ENCODE measurements around the gene PTPN14.
"Not testable (repeated sequence)": the region's sequence is repeated elsewhere in the genome, so short reads cannot be mapped to it uniquely, and the experiment has no call there.

PTPN14 gene

DNA sequence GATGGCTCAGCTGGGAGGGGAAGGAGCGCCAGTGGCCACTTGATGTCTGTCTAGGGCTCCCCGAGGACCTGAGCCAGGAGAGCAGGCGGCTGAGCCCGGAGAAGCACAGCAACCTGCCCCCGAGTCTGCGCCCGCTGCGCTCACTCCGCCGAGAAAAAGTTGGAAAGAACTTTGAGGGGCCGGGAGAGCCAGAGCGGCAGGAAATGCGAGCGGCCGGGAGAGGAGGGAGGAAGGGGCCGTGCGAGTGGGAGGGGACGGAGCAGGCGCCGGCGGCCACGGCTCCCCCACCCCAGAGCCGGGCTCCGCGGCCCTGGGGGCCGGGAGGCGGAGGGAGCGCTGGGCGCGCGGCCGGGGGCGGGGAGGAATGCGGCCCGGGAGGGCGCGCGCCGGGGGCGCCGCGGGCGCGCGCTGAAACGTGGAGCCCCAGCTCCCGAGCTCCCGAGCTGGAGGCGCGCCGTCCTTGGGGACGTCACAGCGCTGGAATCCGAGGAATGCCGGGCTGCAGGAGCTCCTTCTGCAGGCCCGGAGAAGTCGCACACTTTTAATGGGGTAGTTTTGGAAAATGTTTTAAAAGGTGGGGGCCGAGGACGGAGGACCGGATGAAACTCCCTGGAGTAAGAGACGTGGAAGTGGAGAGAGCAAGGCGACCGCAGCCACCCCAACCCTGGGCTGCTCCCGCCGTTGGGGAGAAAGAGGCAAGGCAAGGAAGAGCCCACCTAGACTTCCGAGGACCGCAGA lies at the start of gene PTPN14:
PTPN14 (minus strand) TSS at position 167 of the 738 bp plus-strand sequence. CDS start 86,799 bp downstream, outside the sequence.
- DNase-seq (ENCODE audit: low spot score): peak; percentile 94

DNA sequence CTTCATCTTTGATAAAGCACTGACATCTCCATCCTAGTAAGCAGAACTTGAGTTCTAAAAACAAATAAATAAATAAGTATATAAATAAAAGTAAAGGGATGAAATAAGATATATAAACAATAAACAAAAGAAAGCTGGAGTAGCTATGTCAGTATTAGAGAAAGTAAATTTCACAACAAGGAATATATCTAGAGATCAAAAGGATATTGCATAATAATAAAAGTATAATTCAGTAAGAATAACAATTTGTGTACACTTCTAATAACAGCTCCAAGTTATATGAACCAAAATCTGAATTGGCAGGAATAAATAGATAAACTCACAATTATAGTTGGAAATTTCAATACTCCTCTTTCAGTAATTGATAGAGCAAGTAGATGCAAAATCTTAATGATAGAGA lies 41.8 kb upstream of the PTPN14 start:
- no peak for DNase-seq (ENCODE audit: low spot score)

DNA sequence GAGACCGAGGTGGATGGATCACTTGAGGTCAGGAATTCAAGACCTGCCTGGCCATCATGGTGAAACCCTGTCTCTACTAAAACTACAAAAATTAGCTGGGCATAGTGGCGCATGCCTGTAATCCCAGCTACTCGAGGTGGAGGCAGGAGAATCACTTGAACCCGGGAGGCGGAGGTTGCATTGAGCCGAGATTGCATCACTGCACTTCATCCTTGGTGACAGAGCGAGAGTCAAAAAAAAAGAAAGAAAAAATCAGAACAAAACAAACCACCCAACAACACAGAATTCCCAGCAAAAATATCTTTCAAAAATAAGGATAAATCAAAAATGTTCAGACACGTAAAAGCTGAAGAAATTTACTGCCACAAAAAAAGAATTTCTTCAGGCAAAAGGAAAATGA lies 40.5 kb upstream of the PTPN14 start:
- not testable (repeated sequence) for DNase-seq (ENCODE audit: low spot score)

DNA sequence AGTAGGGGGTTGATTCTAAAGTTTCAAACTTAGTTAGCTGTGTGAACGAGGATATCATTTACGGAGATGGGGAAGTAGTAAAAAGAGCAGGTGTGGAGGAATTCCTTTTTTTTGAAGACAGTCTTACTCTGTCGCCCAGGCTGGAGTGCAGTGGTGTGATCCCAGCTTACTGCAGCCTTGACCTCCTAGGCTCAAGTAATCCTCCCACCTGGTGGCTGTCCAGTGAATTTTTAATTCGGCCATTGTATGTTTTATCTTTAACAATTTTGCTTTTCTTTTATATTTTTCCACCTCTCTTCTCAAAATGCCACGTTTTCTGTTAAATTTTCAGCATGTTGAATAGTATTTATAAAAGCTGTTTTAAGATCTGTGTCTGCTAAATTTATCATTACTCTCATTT lies 39.3 kb upstream of the PTPN14 start:
- no peak for DNase-seq (ENCODE audit: low spot score)

DNA sequence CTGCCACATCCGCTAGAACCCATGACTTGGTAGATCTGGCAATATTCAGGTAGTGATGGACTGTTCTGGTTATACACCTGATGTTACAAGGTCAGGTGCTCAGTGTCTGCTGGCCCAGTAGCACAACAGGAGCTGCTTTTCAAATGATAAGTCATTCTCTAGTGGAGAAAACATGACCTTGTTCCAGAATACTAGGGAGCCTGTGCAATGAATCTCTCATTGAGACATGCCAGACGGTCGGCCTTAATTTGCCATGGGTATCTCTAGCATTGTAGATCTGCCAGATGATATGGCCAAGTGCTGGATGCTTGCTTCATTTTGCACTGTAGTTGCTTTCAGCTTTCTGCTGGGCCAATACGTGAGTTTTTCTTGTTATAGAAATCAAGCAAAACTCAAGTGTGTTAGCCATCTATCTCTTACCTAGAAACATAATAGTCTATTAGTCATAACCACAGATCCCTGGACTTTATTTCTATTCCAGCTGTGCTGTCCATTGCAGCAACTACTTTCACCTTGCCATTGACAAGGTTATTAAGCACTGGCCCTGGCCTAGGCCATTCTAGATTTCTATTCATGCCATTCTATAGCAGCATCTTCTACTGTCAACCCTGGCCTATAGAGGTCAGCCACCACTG lies 37.7 kb upstream of the PTPN14 start:
- DNase-seq (ENCODE audit: low spot score): no peak

DNA sequence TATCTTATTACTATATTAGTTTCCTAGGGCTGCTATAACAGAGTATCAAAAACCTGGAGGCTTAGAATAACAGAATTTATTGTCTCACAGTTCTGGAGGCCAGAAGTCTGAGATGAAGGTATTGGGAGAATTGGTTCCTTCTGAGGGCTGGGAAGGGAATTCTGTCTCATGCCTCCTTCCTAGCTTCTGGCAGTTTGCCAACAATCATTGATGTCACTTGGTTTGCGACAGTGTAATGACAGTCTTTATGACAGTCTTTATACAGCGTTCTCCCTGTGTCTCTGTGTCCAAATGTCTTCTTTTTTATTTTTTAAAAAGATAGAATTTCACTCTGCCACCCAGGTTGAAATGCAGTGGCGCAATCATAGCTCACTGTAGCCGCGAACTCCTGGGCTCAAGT lies 35.8 kb upstream of the PTPN14 start:
- DNase-seq (ENCODE audit: low spot score): no peak

DNA sequence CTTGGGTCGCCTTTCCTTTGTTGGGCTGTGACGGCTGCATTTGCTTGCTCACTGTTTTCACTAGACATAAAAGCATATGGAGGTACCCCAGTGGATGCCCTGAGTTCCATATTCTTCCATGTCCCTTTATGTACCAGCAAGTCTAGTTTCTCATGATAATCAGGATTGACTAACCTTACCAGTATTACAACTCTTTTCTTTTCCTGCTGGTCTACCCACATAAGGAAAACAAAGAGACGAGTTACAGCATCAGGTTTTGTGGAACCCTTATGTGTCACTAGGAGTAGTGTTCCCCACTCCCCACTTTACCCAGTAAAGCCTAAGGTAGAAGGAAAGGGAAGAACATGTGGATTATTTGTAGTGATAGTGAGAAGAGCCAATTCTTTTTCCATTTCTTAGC lies 35.2 kb upstream of the PTPN14 start:
- DNase-seq (ENCODE audit: low spot score): no peak

DNA sequence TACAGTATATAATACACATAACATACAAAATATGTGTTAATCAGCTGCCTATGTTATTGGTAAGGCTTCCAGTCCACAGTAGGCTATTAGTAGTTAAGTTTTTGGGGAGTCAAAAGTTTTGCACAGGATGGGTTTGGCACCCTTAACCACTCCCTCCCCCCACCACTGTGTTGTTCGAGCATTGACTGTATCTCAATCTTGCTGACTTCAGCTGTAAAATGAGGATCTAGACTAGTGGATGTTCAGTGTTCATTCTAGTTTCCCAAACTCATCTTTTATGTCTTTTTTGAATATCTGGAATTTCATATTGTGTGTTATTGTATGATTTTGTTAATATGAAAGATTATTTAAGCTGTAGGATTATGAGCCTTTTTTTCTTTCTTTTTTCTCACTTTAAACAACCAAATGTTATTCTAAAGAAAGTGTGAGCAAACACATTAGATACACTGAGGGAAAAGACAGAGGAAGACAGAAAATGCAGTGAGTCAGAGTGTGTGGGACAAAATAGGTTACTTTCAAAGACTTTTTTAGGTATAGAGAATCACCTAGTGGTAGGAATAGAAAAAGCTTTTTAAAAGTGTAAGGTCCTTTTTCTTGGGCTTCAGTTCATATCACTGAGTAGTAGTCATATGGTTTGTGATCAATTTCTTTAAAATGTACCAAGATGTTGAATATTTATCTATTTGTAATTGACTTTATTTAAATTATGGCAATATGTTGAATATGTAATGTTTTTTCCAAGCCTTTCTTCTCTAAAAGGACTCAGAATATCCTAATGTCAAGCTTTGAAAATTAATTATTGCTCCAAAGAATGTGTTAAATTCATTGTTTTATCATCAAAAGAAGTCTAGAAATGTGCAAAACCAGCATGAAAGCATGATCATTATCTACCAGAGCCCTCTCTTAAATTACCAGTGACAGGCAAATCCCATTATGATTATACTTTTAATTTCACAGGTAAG lies 33.7 kb upstream of the PTPN14 start:
- DNase-seq (ENCODE audit: low spot score): peak; percentile 83

DNA sequence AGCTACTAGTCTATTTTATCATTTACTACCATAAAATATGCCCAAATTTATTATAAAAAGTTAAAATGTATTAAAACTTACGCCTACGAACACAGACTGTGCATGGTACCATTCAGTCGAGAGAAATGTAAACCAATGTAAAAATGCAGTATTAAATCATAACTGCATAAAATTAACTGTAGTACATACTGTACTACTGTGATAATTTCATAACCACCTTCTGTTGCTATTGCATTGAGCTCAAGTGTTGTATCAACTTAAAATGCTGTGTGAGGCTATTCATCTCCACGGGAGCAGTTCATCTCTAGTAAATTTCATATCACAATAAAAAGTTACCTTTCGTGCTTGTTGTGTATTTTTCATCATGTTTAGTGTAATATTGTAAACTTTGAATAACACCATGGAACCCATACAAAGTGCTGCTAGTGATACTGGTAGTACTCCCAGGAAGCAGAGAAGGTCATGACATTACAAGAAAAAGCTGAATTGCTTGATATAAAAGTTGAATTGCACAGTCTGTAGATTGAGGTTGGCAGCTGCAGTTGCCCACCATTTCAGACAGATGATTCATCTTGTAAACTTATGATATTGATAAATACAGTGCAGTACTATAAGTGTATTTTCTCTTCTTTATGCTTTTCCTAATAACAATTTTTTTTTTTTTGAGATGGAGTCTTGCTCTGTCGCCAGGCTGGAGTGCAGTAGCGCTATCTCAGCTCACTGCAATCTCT lies 32.6 kb upstream of the PTPN14 start:
- no peak for DNase-seq (ENCODE audit: low spot score)

DNA sequence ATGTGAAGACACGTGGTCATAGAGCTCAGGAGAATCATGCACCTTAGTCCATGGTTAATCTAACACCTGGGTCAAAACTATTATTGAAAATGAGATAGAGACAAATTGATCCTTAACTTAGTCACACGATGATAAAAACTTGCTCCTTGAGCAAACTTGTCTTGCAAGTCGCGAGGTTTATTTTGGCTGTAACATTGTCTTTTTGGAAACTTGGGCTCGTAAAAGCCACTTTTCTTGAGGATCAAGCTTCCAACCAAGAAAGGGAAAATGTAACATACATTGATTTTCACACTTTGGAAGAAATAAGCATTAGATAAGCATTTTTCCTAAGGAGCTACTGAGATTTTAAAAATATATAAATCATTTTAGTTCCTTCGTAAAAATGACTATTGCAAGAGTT lies 31.7 kb upstream of the PTPN14 start:
- DNase-seq (ENCODE audit: low spot score): no peak

DNA sequence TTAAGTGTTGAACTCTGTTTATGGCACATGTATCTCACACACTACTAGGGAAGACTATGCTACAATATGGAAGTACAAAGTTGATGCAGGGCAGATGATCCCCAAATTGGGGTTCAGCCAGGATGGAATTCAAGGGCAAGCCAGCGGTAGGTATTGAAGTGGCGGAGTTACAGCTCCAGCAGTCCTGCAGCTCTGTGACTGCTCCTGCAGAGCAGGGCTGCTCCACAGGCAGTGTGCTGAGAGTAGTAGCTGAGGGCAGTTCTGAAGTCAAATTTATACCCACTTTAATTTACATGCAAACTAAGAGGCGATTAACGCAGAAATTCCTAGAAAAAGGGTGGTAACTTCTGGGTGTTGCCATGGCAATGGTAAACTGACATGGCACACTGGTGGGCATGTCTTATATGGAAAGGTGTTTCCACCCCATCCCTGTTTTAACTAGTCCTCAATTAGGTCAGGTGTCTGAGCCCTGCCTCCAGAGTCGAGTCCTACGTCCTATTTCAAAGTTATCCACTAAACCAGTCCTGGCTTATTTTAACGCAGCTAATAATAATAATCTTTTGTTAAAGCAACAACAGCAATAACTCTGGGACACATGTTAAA lies 31.0 kb upstream of the PTPN14 start:
- DNase-seq (ENCODE audit: low spot score): no peak

DNA sequence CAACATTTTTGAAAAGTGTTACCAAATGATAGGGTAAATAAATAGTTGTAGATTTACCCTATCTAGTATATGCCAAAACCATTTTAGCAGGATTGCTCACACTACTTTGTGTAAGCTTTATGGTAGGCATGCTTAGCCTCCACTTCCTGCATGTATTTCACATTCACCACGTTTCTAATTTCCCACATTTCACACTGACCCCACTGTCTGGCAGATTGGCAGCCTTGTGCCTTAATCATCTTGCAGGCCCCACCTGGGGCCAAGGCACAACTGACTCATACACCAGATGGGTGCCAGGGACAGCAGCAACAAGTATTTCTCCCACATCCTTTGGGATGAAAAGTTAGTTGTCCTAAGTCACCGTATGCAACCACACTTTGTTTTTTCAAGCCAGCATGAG lies 30.4 kb upstream of the PTPN14 start:
- peak; percentile 77 for DNase-seq (ENCODE audit: low spot score)

DNA sequence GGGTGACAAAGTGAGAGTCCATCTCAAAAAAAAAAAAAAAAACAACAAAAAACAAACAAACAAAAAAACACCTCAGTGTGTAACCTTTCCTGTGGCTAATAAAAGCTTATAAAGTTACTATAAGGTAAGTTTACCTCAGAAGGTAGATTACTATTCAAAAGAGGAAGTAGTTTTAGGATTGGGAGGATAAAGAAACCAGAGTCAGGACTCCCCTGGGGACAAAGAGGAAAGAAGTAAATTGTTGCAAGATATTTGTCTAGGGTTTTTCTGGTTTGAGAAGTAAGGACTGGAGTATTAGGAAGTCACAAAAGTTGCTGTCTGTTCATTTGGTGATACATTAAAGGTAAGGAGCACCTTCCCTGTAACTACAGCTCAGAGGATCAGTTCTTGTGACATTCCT lies 27.8 kb upstream of the PTPN14 start:
- no peak for DNase-seq (ENCODE audit: low spot score)

DNA sequence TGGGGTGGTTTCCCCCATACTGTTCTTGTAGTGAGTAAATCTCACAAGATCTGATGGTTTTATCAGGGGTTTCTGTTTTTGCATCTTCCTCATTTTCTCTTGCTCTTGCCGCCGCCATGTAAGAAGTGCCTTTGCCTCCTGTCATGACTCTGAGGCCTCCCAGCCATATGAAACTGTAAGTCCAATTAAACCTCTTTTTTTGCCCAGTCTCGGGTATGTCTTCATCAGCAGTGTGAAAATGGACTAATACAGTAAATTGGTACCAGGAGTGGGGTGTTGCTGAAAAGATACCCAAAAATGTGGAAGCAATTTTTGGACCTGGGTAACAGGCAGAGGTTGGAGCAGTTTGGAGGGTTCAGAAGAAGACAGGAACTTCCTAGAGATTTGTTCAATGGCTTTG lies 24.7 kb upstream of the PTPN14 start:
- DNase-seq (ENCODE audit: low spot score): not testable (repeated sequence)

DNA sequence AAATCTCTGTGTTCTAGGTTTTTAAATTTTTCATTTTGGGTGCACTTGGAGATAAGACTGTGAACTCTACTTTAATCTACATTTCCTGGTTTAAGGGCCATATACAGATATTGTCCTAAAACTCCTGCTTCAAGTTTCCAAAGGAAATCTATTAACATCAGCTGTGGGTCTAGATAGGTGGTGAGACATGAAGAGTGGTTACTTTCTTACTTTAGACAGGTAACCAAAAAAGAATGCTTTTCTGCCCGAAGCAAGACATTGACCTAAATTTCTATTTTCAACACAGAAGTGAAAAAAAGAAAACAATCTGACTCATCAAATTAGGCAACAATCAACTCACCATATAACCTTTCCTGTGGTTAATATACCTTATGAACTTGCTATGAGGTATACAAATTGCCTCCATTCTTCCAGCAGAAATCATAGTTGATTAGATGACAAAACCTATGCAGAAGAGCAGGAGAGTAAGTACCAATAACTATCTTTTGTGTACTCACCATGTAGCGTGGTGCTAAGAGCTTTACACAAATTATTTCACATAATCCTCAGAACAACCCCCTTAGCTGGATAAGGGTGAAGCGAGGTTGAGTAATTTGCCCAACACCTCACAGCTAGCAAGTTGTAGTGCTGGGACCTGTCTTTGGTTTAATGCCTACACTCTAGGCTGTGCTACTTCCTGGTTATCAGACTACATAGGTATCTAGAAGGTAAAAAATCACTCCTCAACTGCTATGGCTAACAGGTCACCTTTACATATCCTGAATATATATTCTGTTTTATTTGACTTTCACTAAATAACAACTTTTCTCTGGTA lies 23.4 kb upstream of the PTPN14 start:
- no peak for DNase-seq (ENCODE audit: low spot score)

DNA sequence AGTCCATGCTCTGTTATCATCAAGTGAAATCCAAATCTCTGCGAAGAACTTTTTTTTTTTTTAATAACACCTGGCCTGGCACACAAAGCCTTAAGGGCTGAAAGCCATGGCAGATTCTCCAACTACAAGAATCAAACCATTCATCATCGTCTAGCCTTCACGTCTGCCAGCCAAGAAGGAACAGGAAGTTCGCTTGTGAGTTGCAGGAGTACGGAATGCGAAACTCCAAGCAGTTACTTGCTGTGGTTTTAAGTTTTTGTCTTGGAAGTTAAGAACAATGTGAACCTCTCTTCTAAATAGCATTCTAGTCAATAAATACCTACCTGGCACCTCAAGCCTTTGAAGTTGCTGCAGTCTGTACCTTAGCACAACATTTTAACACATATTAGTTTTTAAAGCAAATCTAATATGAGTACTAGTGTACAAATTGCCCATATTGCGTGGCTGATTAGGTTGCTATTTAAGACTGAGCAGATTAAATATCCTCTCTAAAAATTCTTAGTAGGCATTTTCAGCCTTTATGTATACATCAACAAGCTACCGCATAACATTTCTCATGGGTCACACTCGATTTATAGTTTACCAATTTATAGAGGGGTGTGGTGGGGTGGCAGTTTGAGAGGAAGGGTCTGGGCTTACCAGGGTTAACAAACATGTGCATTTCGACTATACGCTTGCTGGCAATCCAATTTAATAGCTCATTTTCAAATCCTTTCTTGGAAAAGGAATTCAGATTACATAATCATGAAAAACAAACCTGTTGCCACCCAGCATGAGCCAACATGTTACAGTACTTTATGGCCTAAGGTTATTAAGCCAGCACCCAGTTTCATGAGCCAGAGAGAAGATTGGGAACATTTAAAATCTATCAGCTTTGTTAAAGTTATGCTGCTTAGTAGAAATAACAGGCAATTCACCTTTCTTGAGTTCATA lies 22.2 kb upstream of the PTPN14 start:
- DNase-seq (ENCODE audit: low spot score): no peak

DNA sequence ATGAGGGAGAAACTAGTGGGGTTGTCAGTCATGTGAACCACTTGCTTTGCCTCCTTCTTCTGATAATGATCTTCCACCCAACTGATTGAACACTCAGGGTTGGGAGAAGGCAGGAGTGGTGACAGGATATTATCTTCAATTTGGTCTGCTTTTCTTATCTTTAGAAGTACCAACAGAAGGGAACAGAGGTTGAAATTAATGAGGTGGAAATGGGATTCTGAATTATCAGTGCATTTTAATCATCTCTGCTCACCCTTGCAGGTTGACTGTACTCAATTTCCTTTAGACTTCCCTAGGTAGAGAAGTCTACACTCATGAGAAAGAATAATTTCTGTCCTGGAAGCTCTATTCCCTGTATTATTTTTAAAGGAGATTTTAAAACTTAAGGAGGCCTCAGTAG lies 19.9 kb upstream of the PTPN14 start:
- DNase-seq (ENCODE audit: low spot score): no peak

DNA sequence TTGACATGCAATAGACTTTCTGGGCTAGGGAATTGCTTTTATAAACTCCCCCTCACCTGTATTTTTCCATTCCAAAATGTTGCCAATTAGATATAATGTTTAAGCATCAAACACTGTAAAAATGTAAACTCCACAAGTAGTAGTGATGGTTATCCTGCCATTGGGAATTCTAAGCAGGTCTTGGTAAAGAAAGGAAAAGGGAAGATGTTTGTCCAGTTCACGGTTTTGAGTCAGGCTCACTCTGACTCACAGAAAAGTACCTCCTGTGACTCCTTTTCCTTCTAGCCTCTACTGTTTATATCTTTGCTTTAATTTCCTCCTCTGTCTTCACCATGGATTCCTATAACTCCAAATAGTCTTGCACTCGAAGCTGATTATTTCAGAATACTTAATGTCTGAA lies 19.0 kb upstream of the PTPN14 start:
- DNase-seq (ENCODE audit: low spot score): peak; percentile 61

DNA sequence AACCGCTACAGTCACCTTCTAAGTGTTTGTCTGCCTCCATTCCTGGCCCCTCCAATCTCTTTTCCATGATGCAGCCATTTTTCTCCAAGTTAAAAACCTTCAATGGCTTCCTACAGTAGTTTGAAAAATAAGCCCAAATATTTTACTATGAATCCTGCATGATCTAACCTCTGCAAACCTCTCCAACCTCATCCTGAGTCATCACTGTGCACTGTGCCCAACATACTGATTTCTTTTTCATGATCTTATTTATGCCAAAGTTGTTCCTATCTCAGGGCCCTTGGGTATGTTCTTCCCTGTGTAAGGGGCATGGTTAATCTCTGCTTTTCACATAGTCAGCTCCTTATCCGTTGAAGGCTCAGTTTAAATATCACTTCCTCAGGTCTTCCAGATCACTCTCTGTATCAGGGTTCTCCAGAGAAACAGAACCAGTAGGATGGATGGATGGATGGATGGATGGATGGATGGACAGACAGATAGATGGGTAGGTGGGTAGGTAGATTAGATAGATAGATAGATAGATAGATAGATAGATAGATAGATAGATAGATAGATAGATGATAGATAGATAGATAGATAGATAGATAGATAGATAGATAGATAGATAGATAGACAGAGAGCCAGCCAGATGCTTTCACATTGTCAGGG lies 18.1 kb upstream of the PTPN14 start:
- peak; percentile 79 for DNase-seq (ENCODE audit: low spot score)

Measured in RKO (cell line).